ENCODE measurements around the gene ATP2A3. TPM values are rescaled to one million over a fixed set of nuclear protein-coding genes. Genes with fewer than 3 reads are reported as not detected.

ATP2A3 gene
- total and polyA plus RNA-seq, 9 donors = 1.6 to 9.9 (median 4.2) TPM

DNA sequence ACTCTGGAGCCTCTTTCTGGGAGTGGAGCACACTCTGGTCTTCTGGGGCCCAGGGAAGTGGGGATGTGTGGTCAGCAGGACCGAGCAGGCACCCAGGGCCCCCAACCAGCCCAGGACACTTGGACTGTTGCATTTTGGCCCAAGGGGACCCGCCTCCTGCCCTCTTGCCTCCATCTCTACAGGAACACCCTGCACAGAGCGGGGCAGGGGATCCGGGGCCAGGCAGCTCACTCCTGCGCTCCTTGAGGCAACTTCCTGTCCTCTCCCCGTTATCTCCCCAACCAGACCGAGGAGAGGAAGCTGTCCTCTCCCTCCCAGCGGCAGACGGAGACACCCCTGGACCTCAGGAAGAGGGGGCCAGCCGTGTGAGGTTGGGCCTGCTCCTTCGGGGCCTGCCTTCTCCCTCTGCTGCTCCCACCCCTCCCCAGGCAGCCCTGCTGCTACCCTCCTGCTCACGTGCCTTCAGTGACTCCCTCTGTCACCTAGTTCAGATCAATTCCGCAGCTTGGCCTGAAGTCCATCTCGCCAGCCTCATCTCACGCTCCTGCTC lies 10.0 kb upstream of the ATP2A3 start:
- 71 to 75% (median 75%) methylated on average over 15 of the region's 15 CpGs for WGBS, 3 donors
- peaks cover 2% of the 10 kb centered on the region for H3K4me1 ChIP-seq (ENCODE audit: insufficient read depth)
- no peak overlapping the region for H3K4me3 ChIP-seq
- H3K36me3 ChIP-seq = no peaks in the 10 kb centered on the region
- intact Hi-C loops (cut with DNase I) = no loop called here
- no peak for DNase-seq
- TF ChIP-seq CTCF (IDR thresholded peaks at IDR 0.05) (no peak), EP300 (IDR thresholded peaks at IDR 0.05) (no peak), POLR2A (IDR thresholded peaks at IDR 0.05) (no peak)
- no peak overlapping the region for H3K27ac ChIP-seq
- no peaks in the 10 kb centered on the region for H3K9me3 ChIP-seq
- H3K27me3 ChIP-seq = no peaks in the 10 kb centered on the region

- H3K36me3 ChIP-seq = no peaks in the 10 kb centered on the region
- no peaks in the 10 kb centered on the region for H3K9me3 ChIP-seq
- no peak overlapping the region for H3K4me3 ChIP-seq
- intact Hi-C loops (cut with DNase I) = no loop called here
- DNase-seq = no peak
- WGBS, 3 donors = 83 to 84% (median 84%) methylated on average over 10 of the region's 10 CpGs
- no peaks in the 10 kb centered on the region for H3K27me3 ChIP-seq
- peaks cover 2% of the 10 kb centered on the region for H3K4me1 ChIP-seq (ENCODE audit: insufficient read depth)
- no peak overlapping the region for H3K27ac ChIP-seq
- no peak for TF ChIP-seq CTCF (IDR thresholded peaks at IDR 0.05)
- TF ChIP-seq EP300 (IDR thresholded peaks at IDR 0.05) = no peak
- TF ChIP-seq POLR2A (IDR thresholded peaks at IDR 0.05) = no peak
Observed at GRCh38 chr17:3973495-3974137, 9.4 kb upstream of the ATP2A3 start.

- no peak overlapping the region for H3K4me3 ChIP-seq
- no peak for DNase-seq
- no peaks in the 10 kb centered on the region for H3K36me3 ChIP-seq
- 50 to 62% (median 58%) methylated on average over 5 of the region's 5 CpGs for WGBS, 3 donors
- H3K4me1 ChIP-seq (ENCODE audit: insufficient read depth) = peaks cover 2% of the 10 kb centered on the region
- intact Hi-C loops (cut with DNase I) = no loop called here
- TF ChIP-seq CTCF (IDR thresholded peaks at IDR 0.05) (no peak), EP300 (IDR thresholded peaks at IDR 0.05) (no peak), POLR2A (IDR thresholded peaks at IDR 0.05) (no peak)
- H3K27ac ChIP-seq = no peak overlapping the region
- no peaks in the 10 kb centered on the region for H3K9me3 ChIP-seq
- no peaks in the 10 kb centered on the region for H3K27me3 ChIP-seq
Observed at GRCh38 chr17:3972931-3973330, 8.7 kb upstream of the ATP2A3 start.

DNA sequence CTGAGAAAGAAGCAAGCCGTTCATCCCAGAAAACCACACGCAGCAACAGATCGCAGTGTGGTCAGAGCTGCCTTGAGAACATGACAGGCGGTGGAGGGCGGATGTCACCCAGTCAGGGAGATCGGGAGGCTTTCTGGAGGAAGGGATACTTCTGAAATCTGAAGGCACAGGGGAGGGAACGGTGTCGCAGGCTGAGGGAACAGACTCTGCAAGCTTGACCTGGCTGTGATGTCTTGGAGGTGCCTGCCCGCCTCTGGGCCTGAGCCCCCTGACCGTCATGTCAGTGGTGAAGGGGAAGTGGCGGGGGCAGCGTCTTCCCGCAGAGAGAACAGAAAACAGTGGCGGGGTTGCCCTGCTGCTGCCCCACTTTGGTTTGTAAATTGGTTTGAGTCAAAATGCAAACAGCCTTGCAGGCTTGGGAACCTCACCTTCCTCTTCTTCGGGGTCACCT lies 8.1 kb upstream of the ATP2A3 start:
- H3K4me1 ChIP-seq (ENCODE audit: insufficient read depth) = peaks cover 2% of the 10 kb centered on the region
- TF ChIP-seq CTCF (IDR thresholded peaks at IDR 0.05) (no peak), POLR2A (IDR thresholded peaks at IDR 0.05) (no peak), EP300 (IDR thresholded peaks at IDR 0.05) (no peak)
- H3K36me3 ChIP-seq = no peaks in the 10 kb centered on the region
- WGBS, 3 donors = 58 to 68% (median 59%) methylated on average over 13 to 15 of the region's 15 CpGs
- no peak for DNase-seq
- no peaks in the 10 kb centered on the region for H3K27me3 ChIP-seq
- no peak overlapping the region for H3K27ac ChIP-seq
- no peak overlapping the region for H3K4me3 ChIP-seq
- intact Hi-C loops (cut with DNase I) = no loop called here
- no peaks in the 10 kb centered on the region for H3K9me3 ChIP-seq
